AG04450 (cell line): Measurements from ENCODE around the gene SYNGR1. TPM values are rescaled to one million over a fixed set of nuclear protein-coding genes. Genes with fewer than 3 reads are reported as not detected.

ENCODE experiments used
- CTCF ChIA-PET: fragments of 300-600, 350-600 bp; formaldehyde crosslinking; extraction: SDS; loops from one replicate; lab custom pipeline; 2022; ENCODE audit warnings: antibody characterized with exemption, inconsistent platforms; lab: Charles Lee
- POLR2A ChIA-PET: fragments of 350-600 bp; formaldehyde crosslinking; extraction: SDS; loops from one replicate; lab custom pipeline; 2021; ENCODE audit warnings: antibody characterized with exemption, inconsistent platforms; lab: Yijun Ruan, JAX
- DNase-seq: peaks from one replicate; pipeline ENCODE4 v3.0.0-alpha.2; 2011; ENCODE audit warnings: low read depth, low spot score
- H3K27ac ChIP-seq: one replicate; pipeline ENCODE4 v1.5.1; 2012; ENCODE audit warnings: low read depth, low read length, control low read depth
- H3K27me3 ChIP-seq: one replicate; pipeline ENCODE4 v1.6.0; 2012; ENCODE audit warnings: low read length; ENCODE audit not compliant: control insufficient read depth, insufficient read depth
- H3K4me3 ChIP-seq: 2 replicates; pipeline ENCODE4 v1.5.1; 2011; ENCODE audit warnings: mild to moderate bottlenecking, low read depth, low read length, control low read depth
- H3K9me3 ChIP-seq: 2 replicates; pipeline ENCODE4 v1.5.1; 2012; ENCODE audit warnings: low read length; ENCODE audit not compliant: control insufficient read depth, insufficient read depth
- CTCF ChIP-seq: IDR thresholded peaks from 2 replicates; pipeline ENCODE4 v1.5.1; 2011; ENCODE audit warnings: low read depth, low read length, control low read depth, inconsistent platforms
- polyA plus RNA-seq: library from polyadenylated mRNA; depleted of rRNA; stranded (reverse); fragments of >200 nt; gene quantifications from 2 replicates; pipeline ENCODE4 v1.2.3, GENCODE V29; 2011

SYNGR1 gene
- polyA plus RNA-seq, 1 experiment = 20.8 TPM

- DNase-seq = no peak
- Histone ChIP-seq H3K9me3 (no peaks in the 10 kb centered on the region), H3K27ac (no peak overlapping the region), H3K27me3 (no peaks in the 10 kb centered on the region), H3K4me3 (no peak overlapping the region)
- POLR2A ChIA-PET = interaction anchor here (1.0 kb wide), 1 partner anchor 11 kb away, joined by 6 read pairs; no protein-coding TSS in a partner anchor
- CTCF ChIA-PET = no interaction called here
- no peak for TF ChIP-seq CTCF
Measured at GRCh38 chr22:39423976-39424375, 74.2 kb downstream of the SYNGR1 start.

- Histone ChIP-seq H3K27me3 (no peaks in the 10 kb centered on the region), H3K9me3 (no peaks in the 10 kb centered on the region), H3K4me3 (no peak overlapping the region), H3K27ac (no peak overlapping the region)
- no peak for TF ChIP-seq CTCF
- no peak for DNase-seq
- POLR2A ChIA-PET = no interaction called here
- CTCF ChIA-PET = no interaction called here
Measured at GRCh38 chr22:39426380-39427043, 76.7 kb downstream of the SYNGR1 start.

GRCh38 chr22:39427751-39428596 is 78.2 kb downstream of the SYNGR1 start:
- Histone ChIP-seq H3K9me3 (no peaks in the 10 kb centered on the region), H3K27me3 (no peaks in the 10 kb centered on the region), H3K4me3 (no peak overlapping the region), H3K27ac (no peak overlapping the region)
- CTCF ChIA-PET = interaction anchor here (1.0 kb wide), 1 partner anchor 9 kb away, joined by 3 read pairs; no protein-coding TSS in a partner anchor
- TF ChIP-seq CTCF = no peak
- POLR2A ChIA-PET = no interaction called here
- no peak for DNase-seq

GRCh38 chr22:39428597-39429071 is 78.8 kb downstream of the SYNGR1 start:
- Histone ChIP-seq H3K27me3 (no peaks in the 10 kb centered on the region), H3K27ac (no peak overlapping the region), H3K4me3 (no peak overlapping the region), H3K9me3 (no peaks in the 10 kb centered on the region)
- POLR2A ChIA-PET = no interaction called here
- DNase-seq = no peak
- CTCF ChIA-PET = no interaction called here
- no peak for TF ChIP-seq CTCF

GRCh38 chr22:39429186-39429585 is 79.4 kb downstream of the SYNGR1 start:
- Histone ChIP-seq H3K9me3 (no peaks in the 10 kb centered on the region), H3K4me3 (no peak overlapping the region), H3K27me3 (no peaks in the 10 kb centered on the region), H3K27ac (no peak overlapping the region)
- POLR2A ChIA-PET = no interaction called here
- CTCF ChIA-PET = no interaction called here
- no peak for TF ChIP-seq CTCF
- no peak for DNase-seq
